ENCODE measurements around the gene ANKAR.
"Not testable (repeated sequence)": the region's sequence is repeated elsewhere in the genome, so short reads cannot be mapped to it uniquely, and the experiment has no call there.

ANKAR gene

GRCh38 chr2:189660803-189661147 is 13.7 kb upstream of the ANKAR start:
- no peak for DNase-seq (ENCODE audit: low spot score)

GRCh38 chr2:189661148-189661956 is 13.1 kb upstream of the ANKAR start, which contains the start of gene ASNSD1:
TSS of gene ASNSD1 (plus strand) at chr2:189661459. CDS start at chr2:189666133, 4,674 bp downstream.
- peak; percentile 100 for DNase-seq (ENCODE audit: low spot score)

- peak; percentile 43 for DNase-seq (ENCODE audit: low spot score)
These were observed 12.5 kb upstream of the ANKAR start for GRCh38 chr2:189661957-189662321.

GRCh38 chr2:189662669-189663226 is 11.7 kb upstream of the ANKAR start:
- peak; percentile 45 for DNase-seq (ENCODE audit: low spot score)

GRCh38 chr2:189663319-189663718 is 11.2 kb upstream of the ANKAR start:
- DNase-seq (ENCODE audit: low spot score), result not testable (repeated sequence)

GRCh38 chr2:189669913-189670312 is 4.6 kb upstream of the ANKAR start:
- no peak for DNase-seq (ENCODE audit: low spot score)

- no peak for DNase-seq (ENCODE audit: low spot score)
These were observed 653 bp upstream of the ANKAR start for GRCh38 chr2:189673661-189674373.

GRCh38 chr2:189676471-189676870 is 2.0 kb downstream of the ANKAR start:
- DNase-seq (ENCODE audit: low spot score), result no peak

GRCh38 chr2:189679226-189679625 is 4.8 kb downstream of the ANKAR start:
- DNase-seq (ENCODE audit: low spot score), result no peak

GRCh38 chr2:189681203-189681602 is 6.7 kb downstream of the ANKAR start:
- DNase-seq (ENCODE audit: low spot score), result no peak

- DNase-seq (ENCODE audit: low spot score), result no peak
These were observed 7.4 kb downstream of the ANKAR start for GRCh38 chr2:189681903-189682302.

- no peak for DNase-seq (ENCODE audit: low spot score)
These were observed 8.9 kb downstream of the ANKAR start for GRCh38 chr2:189683348-189683747.

GRCh38 chr2:189684811-189685210 is 10.3 kb downstream of the ANKAR start:
- DNase-seq (ENCODE audit: low spot score), result no peak

GRCh38 chr2:189685540-189686229 is 11.2 kb downstream of the ANKAR start:
- peak; percentile 21 for DNase-seq (ENCODE audit: low spot score)

GRCh38 chr2:189687796-189688195 is 13.3 kb downstream of the ANKAR start:
- not testable (repeated sequence) for DNase-seq (ENCODE audit: low spot score)

GRCh38 chr2:189696223-189696622 is 21.8 kb downstream of the ANKAR start:
- no peak for DNase-seq (ENCODE audit: low spot score)

- peak; percentile 70 for DNase-seq (ENCODE audit: low spot score)
These were observed 23.8 kb downstream of the ANKAR start for GRCh38 chr2:189698020-189698887.

GRCh38 chr2:189700681-189701080 is 26.2 kb downstream of the ANKAR start:
- DNase-seq (ENCODE audit: low spot score), result no peak

- DNase-seq (ENCODE audit: low spot score), result peak; percentile 26
These were observed 27.6 kb downstream of the ANKAR start for GRCh38 chr2:189702071-189702470.

GRCh38 chr2:189709501-189710221 is 35.2 kb downstream of the ANKAR start:
- DNase-seq (ENCODE audit: low spot score), result no peak

- not testable (repeated sequence) for DNase-seq (ENCODE audit: low spot score)
These were observed 43.1 kb downstream of the ANKAR start for GRCh38 chr2:189717593-189717992.

Measured in NAMALWA (cell line).